ENCODE measurements around the gene PDE6G. TPM values are rescaled to one million over a fixed set of nuclear protein-coding genes. Genes with fewer than 3 reads are reported as not detected.
"Not testable (repeated sequence)": the region's sequence is repeated elsewhere in the genome, so short reads cannot be mapped to it uniquely, and the experiment has no call there.

The PDE6G gene
- total and polyA plus RNA-seq, 2 experiments from 2014 or later = 0.37 to 0.87 TPM

- WGBS (ENCODE audit: low lambda C conversion rate, missing lambda C conversion rate) = 89% methylated on average over 8 of the region's 8 CpGs
- H3K27ac ChIP-seq = no peak overlapping the region
- peaks cover 13% of the 10 kb centered on the region for H3K4me1 ChIP-seq (ENCODE audit: insufficient read depth)
- TF ChIP-seq CTCF (IDR thresholded peaks at IDR 0.05; ENCODE audit: poor library complexity) (no peak), EZH2phosphoT487 (IDR thresholded peaks at IDR 0.05; ENCODE audit: low read depth, severe bottlenecking, unreplicated experiment) (no peak), EZH2 (IDR thresholded peaks at IDR 0.05; ENCODE audit: borderline replicate concordance) (no peak)
- H2AFZ ChIP-seq = no peak overlapping the region
- H3K9me2 ChIP-seq (replicated peaks; ENCODE audit: insufficient read depth) = no peaks in the 10 kb centered on the region
- no peak overlapping the region for H3K4me3 ChIP-seq
- no peak overlapping the region for H3K4me2 ChIP-seq
- H4K20me1 ChIP-seq (ENCODE audit: insufficient read depth, poor library complexity, severe bottlenecking) = peaks cover 38% of the 10 kb centered on the region
- H3K79me2 ChIP-seq = peaks cover 57% of the 10 kb centered on the region
- peaks cover 3% of the 10 kb centered on the region for H3K36me3 ChIP-seq (replicated peaks; ENCODE audit: insufficient read depth, low read depth)
- no peaks in the 10 kb centered on the region for H3K9me3 ChIP-seq (ENCODE audit: low read depth)
- no peaks in the 10 kb centered on the region for H3K27me3 ChIP-seq
- no peak for DNase-seq (ENCODE audit: low spot score)
Measured at GRCh38 chr17:81630274-81630673, 26.1 kb downstream of the PDE6G start.

GRCh38 chr17:81621494-81622130, 34.7 kb downstream of the PDE6G start:
- no peak overlapping the region for H3K27ac ChIP-seq
- H3K9me3 ChIP-seq (ENCODE audit: low read depth) = no peaks in the 10 kb centered on the region
- H2AFZ ChIP-seq = no peak overlapping the region
- no peaks in the 10 kb centered on the region for H4K20me1 ChIP-seq (ENCODE audit: insufficient read depth, poor library complexity, severe bottlenecking)
- H3K4me2 ChIP-seq = no peak overlapping the region
- no peaks in the 10 kb centered on the region for H3K4me1 ChIP-seq (ENCODE audit: insufficient read depth)
- peaks cover 36% of the 10 kb centered on the region for H3K79me2 ChIP-seq
- no peaks in the 10 kb centered on the region for H3K9me2 ChIP-seq (replicated peaks; ENCODE audit: insufficient read depth)
- H3K27me3 ChIP-seq = no peaks in the 10 kb centered on the region
- 96% methylated on average over 11 of the region's 11 CpGs for WGBS (ENCODE audit: low lambda C conversion rate, missing lambda C conversion rate)
- TF ChIP-seq CTCF (IDR thresholded peaks at IDR 0.05; ENCODE audit: poor library complexity) (no peak), EZH2phosphoT487 (IDR thresholded peaks at IDR 0.05; ENCODE audit: low read depth, severe bottlenecking, unreplicated experiment) (no peak), EZH2 (IDR thresholded peaks at IDR 0.05; ENCODE audit: borderline replicate concordance) (no peak)
- no peak overlapping the region for H3K4me3 ChIP-seq
- DNase-seq (ENCODE audit: low spot score) = no peak
- H3K36me3 ChIP-seq (replicated peaks; ENCODE audit: insufficient read depth, low read depth) = no peaks in the 10 kb centered on the region

GRCh38 chr17:81618307-81618706, 38.0 kb downstream of the PDE6G start:
- not testable (repeated sequence) for H3K4me3 ChIP-seq; H3K27me3 ChIP-seq; H3K4me1 ChIP-seq (ENCODE audit: insufficient read depth); H3K27ac ChIP-seq; H3K9me2 ChIP-seq (replicated peaks; ENCODE audit: insufficient read depth); H3K9me3 ChIP-seq (ENCODE audit: low read depth); DNase-seq (ENCODE audit: low spot score); H3K36me3 ChIP-seq (replicated peaks; ENCODE audit: insufficient read depth, low read depth); H3K4me2 ChIP-seq; H2AFZ ChIP-seq
- Histone ChIP-seq H4K20me1 (ENCODE audit: insufficient read depth, poor library complexity, severe bottlenecking) (peaks cover 25% of the 10 kb centered on the region), H3K79me2 (peaks cover 58% of the 10 kb centered on the region)
- no CpG with 5 or more reads among the region's 36 CpGs for WGBS (ENCODE audit: low lambda C conversion rate, missing lambda C conversion rate)

DNA sequence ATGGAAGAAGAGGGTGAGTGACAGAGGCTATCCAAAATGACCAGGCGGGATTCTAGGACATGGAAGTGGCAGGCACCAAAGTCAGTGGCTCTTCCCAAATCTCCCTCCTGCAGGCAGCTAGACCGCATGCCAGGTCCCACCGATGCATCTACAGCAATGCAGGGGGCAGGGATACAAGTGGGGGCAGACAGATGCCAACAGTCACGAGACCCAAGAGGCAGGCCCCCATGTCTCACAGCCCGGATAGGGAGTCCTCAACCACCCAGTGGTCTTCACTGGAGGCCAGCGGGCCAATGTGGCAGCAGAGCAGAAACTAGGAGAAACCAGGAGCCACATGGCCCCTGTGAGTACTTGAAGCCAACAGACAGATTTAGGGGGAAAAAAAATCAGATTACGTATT, 39.5 kb downstream of the PDE6G start:
- no peaks in the 10 kb centered on the region for H3K9me2 ChIP-seq (replicated peaks; ENCODE audit: insufficient read depth)
- TF ChIP-seq CTCF (IDR thresholded peaks at IDR 0.05; ENCODE audit: poor library complexity) = no peak
- TF ChIP-seq EZH2phosphoT487 (IDR thresholded peaks at IDR 0.05; ENCODE audit: low read depth, severe bottlenecking, unreplicated experiment) = no peak
- no peak for TF ChIP-seq EZH2 (IDR thresholded peaks at IDR 0.05; ENCODE audit: borderline replicate concordance)
- H3K27me3 ChIP-seq = no peaks in the 10 kb centered on the region
- H3K9me3 ChIP-seq (ENCODE audit: low read depth) = no peaks in the 10 kb centered on the region
- H3K27ac ChIP-seq = no peak overlapping the region
- no peak for DNase-seq (ENCODE audit: low spot score)
- H2AFZ ChIP-seq = no peak overlapping the region
- peaks cover 63% of the 10 kb centered on the region for H3K79me2 ChIP-seq
- H3K4me3 ChIP-seq = no peak overlapping the region
- no peaks in the 10 kb centered on the region for H3K4me1 ChIP-seq (ENCODE audit: insufficient read depth)
- H4K20me1 ChIP-seq (ENCODE audit: insufficient read depth, poor library complexity, severe bottlenecking) = peaks cover 26% of the 10 kb centered on the region
- no peaks in the 10 kb centered on the region for H3K36me3 ChIP-seq (replicated peaks; ENCODE audit: insufficient read depth, low read depth)
- H3K4me2 ChIP-seq = no peak overlapping the region
- 97% methylated on average over 7 of the region's 7 CpGs for WGBS (ENCODE audit: low lambda C conversion rate, missing lambda C conversion rate)

All from hepatocyte (in vitro differentiated cells).